GM10266 (cell line): Measurements from ENCODE around the gene SPATA6.
"Not testable (repeated sequence)": the region's sequence is repeated elsewhere in the genome, so short reads cannot be mapped to it uniquely, and the experiment has no call there.

ENCODE experiments used
- DNase-seq: peaks from one replicate; pipeline ENCODE4 v3.0.0; 2012; ENCODE audit errors: extremely low spot score
- TF ChIP-seq, protein P1 (sequence below): IDR thresholded peaks from 2 replicates; pipeline ENCODE4 v1.5.1; 2012; ENCODE audit warnings: mild to moderate bottlenecking, low read depth; ENCODE audit not compliant: control insufficient read depth, insufficient read depth; ENCODE audit errors: missing control alignments

SPATA6 gene

DNA sequence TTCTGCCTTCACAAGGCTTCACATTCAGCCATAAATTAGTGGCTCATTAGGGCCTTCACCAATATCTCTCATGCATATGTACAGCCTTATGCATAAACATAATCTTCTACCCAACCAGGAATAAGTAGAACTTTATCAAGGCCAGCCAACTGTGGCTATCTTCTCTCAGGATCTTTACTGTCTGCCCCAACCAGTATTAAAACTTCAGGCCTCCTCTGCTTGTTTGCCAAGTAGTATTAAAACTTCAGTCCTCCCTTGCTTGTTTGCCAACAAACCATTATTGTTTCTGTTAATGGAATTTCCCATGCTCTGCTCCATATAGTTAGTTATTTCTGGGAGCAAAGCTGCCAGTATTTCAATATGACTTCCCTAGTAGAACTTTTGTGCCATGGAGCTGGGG, 169.4 kb downstream of the SPATA6 start:
- DNase-seq: no peak
- TF ChIP-seq, protein P1, sequence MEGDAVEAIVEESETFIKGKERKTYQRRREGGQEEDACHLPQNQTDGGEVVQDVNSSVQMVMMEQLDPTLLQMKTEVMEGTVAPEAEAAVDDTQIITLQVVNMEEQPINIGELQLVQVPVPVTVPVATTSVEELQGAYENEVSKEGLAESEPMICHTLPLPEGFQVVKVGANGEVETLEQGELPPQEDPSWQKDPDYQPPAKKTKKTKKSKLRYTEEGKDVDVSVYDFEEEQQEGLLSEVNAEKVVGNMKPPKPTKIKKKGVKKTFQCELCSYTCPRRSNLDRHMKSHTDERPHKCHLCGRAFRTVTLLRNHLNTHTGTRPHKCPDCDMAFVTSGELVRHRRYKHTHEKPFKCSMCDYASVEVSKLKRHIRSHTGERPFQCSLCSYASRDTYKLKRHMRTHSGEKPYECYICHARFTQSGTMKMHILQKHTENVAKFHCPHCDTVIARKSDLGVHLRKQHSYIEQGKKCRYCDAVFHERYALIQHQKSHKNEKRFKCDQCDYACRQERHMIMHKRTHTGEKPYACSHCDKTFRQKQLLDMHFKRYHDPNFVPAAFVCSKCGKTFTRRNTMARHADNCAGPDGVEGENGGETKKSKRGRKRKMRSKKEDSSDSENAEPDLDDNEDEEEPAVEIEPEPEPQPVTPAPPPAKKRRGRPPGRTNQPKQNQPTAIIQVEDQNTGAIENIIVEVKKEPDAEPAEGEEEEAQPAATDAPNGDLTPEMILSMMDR: no peak

DNA sequence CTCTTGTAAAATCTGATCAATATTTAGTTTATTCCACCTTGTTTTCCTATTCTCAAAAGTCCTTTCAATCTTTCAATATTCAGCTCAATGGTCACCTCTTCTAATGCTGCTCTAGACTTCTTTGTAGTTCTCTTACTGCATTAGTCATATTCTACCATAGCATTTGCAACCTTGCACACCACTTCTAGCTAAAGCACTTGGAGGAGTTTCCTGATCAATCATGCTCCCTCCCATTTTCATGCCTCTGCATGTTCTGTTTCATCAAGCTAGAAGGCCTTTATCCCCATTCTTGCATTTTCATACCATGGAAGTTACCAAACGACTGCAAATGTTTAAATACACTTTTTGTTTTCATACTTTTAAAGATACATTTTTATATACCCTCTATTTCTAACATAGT, 177.3 kb downstream of the SPATA6 start:
- TF ChIP-seq, protein P1: no peak
- DNase-seq: no peak

DNA sequence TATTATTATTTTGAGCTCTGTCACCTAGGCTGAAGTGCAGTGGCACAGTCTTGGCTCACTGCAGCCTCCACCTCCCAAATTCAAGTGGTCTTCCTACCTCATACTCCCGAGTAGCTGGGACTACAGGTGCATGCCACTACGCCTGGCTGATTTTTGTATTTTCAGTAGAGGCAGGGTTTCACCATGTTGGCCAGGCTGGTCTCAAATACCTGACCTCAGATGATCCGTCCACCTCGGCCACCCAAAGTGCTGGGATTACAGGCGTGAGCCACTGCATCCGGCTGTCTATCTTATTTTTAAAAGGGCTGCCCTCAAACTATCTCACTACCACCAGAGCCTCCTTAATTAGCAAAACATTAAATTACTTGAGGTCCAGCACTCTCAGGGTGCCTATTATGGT, 177.9 kb downstream of the SPATA6 start:
- not testable (repeated sequence) for DNase-seq

DNA sequence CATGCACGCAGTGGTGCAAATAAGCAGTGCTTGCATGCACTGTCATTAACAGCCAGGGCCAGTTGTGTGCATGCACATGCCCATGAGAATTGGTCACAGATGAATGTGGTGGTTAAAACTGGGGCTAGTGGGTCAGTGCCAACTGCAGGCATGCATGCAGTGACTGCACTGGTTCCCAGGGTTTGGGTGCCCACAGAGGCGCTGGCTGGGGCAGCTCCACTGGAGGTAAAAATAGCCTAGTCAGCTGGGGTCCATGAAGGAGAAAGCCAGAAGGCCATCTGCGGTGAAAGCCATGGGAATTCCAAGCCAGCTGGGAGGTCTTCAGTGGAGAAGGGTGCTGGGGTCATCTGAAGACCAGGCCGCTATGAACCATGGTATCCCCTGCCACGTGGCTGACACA, 179.3 kb downstream of the SPATA6 start:
- TF ChIP-seq, protein P1: no peak
- no peak for DNase-seq

DNA sequence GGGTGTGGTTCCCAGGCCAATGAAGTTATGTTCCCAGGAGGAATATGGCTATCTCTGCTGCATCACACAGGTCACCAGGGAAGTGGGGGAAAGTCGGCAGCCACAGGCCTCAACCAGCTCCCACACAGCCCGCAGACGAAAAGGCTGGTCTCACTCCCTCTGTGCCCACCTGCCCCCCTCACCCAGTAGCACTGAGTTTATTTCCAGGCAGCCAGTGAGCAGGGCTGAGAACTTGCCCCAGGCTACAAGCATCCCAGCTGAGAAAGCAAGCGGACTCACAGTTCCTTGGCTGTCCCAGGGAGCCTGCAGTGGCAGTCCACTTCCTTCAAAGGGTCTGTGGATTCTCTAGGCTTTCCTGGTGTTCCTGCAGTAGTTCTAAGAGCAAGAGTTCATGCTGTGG, 180.6 kb downstream of the SPATA6 start:
- DNase-seq: no peak
- TF ChIP-seq, protein P1: no peak

DNA sequence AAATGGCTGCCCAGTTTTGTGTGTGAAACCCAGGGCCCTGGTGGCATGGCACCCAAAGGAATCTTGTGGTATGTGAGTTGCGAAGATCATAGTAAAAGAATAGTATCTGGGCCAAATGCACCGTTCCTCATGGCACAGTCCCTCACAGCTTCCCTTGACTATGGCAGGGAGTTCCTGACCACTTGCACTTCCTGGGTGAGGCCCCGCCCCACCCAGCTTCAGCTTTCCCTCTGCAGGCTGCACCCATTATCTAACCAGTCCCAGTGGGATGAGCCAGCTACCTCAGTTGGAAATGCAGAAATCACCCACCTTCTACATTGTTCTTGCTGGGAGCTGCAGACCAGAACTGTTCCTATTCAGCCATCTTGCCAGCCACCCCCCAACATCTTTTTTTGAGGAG, 186.5 kb downstream of the SPATA6 start:
- TF ChIP-seq, protein P1: no peak
- no peak for DNase-seq

DNA sequence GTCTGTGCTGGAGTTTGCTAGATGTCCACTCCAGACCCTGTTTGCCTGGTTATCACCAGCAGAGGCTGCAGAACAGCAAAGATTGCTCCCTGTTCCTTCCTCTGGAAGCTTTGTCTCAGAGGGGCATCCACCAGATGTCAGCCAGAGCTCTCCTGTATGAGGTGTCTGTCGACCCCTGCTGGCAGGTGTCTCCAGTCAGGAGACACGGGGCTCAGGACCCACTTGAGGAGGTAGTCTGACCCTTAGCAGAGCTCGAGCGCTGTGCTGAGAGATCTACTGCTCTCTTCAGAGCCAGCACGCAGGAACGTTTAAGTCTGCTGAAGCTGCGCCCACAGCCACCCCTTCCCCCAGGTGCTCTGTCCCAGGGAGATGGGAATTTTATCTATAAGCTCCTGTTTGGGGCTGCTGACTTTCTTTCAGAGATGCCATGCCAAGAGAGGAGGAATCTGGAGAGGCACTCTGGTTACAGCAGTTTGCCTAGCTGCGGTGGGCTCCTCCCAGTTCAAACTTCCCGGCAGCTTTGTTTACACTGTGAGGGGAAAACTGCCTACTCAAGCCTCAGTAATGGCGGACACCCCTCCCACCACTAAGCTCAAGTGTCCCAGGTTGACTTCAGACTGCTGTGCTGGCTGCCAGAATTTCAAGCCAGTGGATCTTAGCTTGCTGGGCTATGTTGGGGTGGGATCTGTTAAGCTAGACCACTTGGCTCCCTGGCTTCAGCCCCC, 187.1 kb downstream of the SPATA6 start:
- not testable (repeated sequence) for DNase-seq

DNA sequence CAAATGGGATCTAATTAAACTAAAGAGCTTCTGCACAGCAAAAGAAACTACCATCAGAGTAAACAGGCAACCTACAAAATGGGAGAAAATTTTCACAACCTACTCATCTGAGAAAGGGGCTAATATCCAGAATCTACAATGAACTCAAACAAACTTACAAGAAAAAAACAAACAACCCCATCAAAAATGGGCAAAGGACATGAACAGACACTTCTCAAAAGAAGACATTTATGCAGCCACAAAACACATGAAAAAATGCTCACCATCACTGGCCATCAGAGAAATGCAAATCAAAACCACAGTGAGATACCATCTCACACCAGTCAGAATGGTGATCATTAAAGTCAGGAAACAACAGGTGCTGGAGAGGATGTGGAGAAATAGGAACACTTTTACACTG, 189.7 kb downstream of the SPATA6 start:
- DNase-seq: not testable (repeated sequence)

DNA sequence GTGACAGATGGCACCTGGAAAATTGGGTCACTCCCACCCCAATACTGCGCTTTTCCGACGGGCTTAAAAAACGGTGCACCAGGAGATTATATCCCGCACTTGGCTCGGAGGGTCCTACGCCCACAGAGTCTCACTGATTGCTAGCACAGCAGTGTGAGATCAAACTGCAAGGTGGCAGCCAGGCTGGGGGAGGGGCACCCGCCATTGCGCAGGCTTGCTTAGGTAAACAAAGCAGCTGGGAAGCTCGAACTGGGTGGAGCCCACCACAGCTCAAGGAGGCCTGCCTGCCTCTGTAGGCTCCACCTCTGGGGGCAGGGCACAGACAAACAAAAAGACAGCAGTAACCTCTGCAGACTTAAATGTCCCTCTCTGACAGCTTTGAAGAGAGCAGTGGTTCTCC, 194.6 kb downstream of the SPATA6 start:
- DNase-seq: not testable (repeated sequence)
